OCI-M2 (cell line): ENCODE results near the gene KIF2A.
"Not testable (repeated sequence)": the region's sequence is repeated elsewhere in the genome, so short reads cannot be mapped to it uniquely, and the experiment has no call there.

ENCODE experiments used
- DNase-seq: peaks from one replicate; lab custom pipeline; 2025; ENCODE audit not compliant: unreplicated experiment; lab: John Stamatoyannopoulos, UW

Gene KIF2A

GRCh38 chr5:62289813-62290212, 16.2 kb upstream of the KIF2A start:
- DNase-seq, result no peak

- DNase-seq, result not testable (repeated sequence)
These were observed 14.2 kb upstream of the KIF2A start for GRCh38 chr5:62291829-62292228.

GRCh38 chr5:62296998-62297397, 9.0 kb upstream of the KIF2A start:
- no peak for DNase-seq

- no peak for DNase-seq
These were observed 7.9 kb upstream of the KIF2A start for GRCh38 chr5:62298118-62298517.

GRCh38 chr5:62299101-62299500, 6.9 kb upstream of the KIF2A start:
- no peak for DNase-seq

GRCh38 chr5:62299600-62299999, 6.4 kb upstream of the KIF2A start:
- no peak for DNase-seq

GRCh38 chr5:62305358-62305714, 670 bp upstream of the KIF2A start:
- no peak for DNase-seq

- DNase-seq, result no peak
These were observed 403 bp downstream of the KIF2A start for GRCh38 chr5:62306323-62306895.

GRCh38 chr5:62306896-62307689, 1.1 kb downstream of the KIF2A start:
- no peak for DNase-seq

- no peak for DNase-seq
These were observed 2.4 kb downstream of the KIF2A start for GRCh38 chr5:62308439-62308838.

GRCh38 chr5:62309107-62309506, 3.1 kb downstream of the KIF2A start:
- no peak for DNase-seq

GRCh38 chr5:62310426-62311143, 4.6 kb downstream of the KIF2A start:
- DNase-seq, result no peak

GRCh38 chr5:62312036-62312435, 6.0 kb downstream of the KIF2A start:
- DNase-seq, result no peak

GRCh38 chr5:62312674-62313073, 6.7 kb downstream of the KIF2A start:
- no peak for DNase-seq

- DNase-seq, result no peak
These were observed 8.3 kb downstream of the KIF2A start for GRCh38 chr5:62314213-62314830.

- no peak for DNase-seq
These were observed 9.6 kb downstream of the KIF2A start for GRCh38 chr5:62315376-62316175.

GRCh38 chr5:62316176-62316502, 10.1 kb downstream of the KIF2A start:
- no peak for DNase-seq

GRCh38 chr5:62317810-62318209, 11.8 kb downstream of the KIF2A start:
- DNase-seq, result no peak

- DNase-seq, result no peak
These were observed 16.5 kb downstream of the KIF2A start for GRCh38 chr5:62322484-62322883.

GRCh38 chr5:62326302-62326701, 20.3 kb downstream of the KIF2A start:
- no peak for DNase-seq

- DNase-seq, result no peak
These were observed 20.7 kb downstream of the KIF2A start for GRCh38 chr5:62326702-62327101.
